Endothelial cell of umbilical vein (primary cell): ENCODE results near the gene GNB1L.

Experiments used
- EZH2 ChIP-seq: IDR thresholded peaks from 2 replicates; pipeline ENCODE4 v1.6.1; 2012; ENCODE audit warnings: borderline replicate concordance, low read depth, mild to moderate bottlenecking, moderate library complexity, low read length, inconsistent platforms; ENCODE audit not compliant: severe bottlenecking
- MYC ChIP-seq: IDR thresholded peaks from one replicate; pipeline ENCODE4 v1.6.1; 2011; ENCODE audit warnings: mild to moderate bottlenecking, low read depth, low read length
- POLR2A ChIP-seq: IDR thresholded peaks from 2 replicates; pipeline ENCODE4 v1.6.1; 2012; ENCODE audit warnings: low read depth, mild to moderate bottlenecking, control low read depth, low read length
- POLR2AphosphoS5 ChIP-seq: IDR thresholded peaks from 2 replicates; pipeline ENCODE4 v1.6.1; 2012; ENCODE audit warnings: low read depth, mild to moderate bottlenecking, control low read depth, low read length, moderate library complexity; ENCODE audit not compliant: insufficient read depth
- TF ChIP-seq, protein P1 (sequence below), 2 donors: IDR thresholded peaks; 1 replicate in 1 of 2; 2 replicates in 1 of 2; pipeline ENCODE4 v1.5.1; 2011; ENCODE audit warnings: low read length in 2 of 2, mild to moderate bottlenecking in 2 of 2, moderate library complexity in 2 of 2, control low read depth in 1 of 2, inconsistent platforms in 1 of 2, low read depth in 1 of 2; ENCODE audit not compliant: insufficient read depth in 1 of 2; ENCODE audit errors: extremely low read depth in 1 of 2
- TF ChIP-seq, protein P2 (sequence below): IDR thresholded peaks from 2 replicates; pipeline ENCODE4 v1.6.1; 2011; ENCODE audit not compliant: insufficient read depth, insufficient read length

DNA sequence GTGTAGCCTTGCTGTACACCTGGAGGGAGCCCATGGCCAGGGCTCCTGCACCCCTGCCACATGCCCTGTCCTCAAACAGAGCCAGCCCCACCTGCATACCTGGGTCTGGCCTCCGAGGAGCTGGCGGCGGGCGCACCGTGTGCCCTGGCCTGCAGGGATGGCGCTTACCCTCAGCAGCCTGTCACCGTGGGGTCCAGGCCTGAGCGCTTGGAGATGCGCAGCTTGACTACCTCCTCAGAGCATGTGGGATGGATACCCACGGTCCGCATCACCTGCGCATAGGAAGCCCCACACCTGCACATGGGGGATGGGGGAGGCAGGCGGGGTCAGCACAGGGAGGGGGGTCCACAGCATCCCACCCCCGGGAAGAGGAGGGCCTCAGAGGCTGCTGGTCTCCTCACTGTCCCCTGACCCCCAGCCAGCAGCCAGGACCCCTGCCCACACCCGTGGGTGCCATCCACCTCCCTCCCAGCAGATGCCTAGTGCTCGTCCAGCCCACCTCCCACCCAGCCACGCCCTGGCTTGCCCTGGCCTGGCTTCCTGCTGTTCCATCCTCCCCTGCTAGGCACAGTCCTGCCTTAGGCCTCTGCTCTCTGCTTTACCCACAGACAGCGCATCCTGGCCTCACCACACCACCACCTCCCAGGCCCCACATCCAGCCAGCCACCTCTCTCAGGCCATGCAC, 22.4 kb upstream of the GNB1L start:
- TF ChIP-seq MYC (no peak), POLR2A (peak; percentile 54), EZH2 (no peak), POLR2AphosphoS5 (no peak)
- TF ChIP-seq, protein P1, sequence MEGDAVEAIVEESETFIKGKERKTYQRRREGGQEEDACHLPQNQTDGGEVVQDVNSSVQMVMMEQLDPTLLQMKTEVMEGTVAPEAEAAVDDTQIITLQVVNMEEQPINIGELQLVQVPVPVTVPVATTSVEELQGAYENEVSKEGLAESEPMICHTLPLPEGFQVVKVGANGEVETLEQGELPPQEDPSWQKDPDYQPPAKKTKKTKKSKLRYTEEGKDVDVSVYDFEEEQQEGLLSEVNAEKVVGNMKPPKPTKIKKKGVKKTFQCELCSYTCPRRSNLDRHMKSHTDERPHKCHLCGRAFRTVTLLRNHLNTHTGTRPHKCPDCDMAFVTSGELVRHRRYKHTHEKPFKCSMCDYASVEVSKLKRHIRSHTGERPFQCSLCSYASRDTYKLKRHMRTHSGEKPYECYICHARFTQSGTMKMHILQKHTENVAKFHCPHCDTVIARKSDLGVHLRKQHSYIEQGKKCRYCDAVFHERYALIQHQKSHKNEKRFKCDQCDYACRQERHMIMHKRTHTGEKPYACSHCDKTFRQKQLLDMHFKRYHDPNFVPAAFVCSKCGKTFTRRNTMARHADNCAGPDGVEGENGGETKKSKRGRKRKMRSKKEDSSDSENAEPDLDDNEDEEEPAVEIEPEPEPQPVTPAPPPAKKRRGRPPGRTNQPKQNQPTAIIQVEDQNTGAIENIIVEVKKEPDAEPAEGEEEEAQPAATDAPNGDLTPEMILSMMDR (IDR thresholded peaks at IDR 0.05; ENCODE audit: extremely low read depth in 1 of 2, insufficient read depth in 1 of 2, low read depth in 1 of 2, low read length in 2 of 2) = no peak
- TF ChIP-seq, protein P2, sequence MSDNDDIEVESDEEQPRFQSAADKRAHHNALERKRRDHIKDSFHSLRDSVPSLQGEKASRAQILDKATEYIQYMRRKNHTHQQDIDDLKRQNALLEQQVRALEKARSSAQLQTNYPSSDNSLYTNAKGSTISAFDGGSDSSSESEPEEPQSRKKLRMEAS = no peak
